HUES64 (cell line): ENCODE measurements around the gene DRAP1.

ENCODE experiments used
- H3K27ac ChIP-seq: 2 replicates; pipeline ENCODE4 v1.7.0; 2013; ENCODE audit warnings: low read depth, low read length, inconsistent platforms
- H3K27me3 ChIP-seq: 2 replicates; pipeline ENCODE4 v1.6.1; 2013; ENCODE audit warnings: mild to moderate bottlenecking, low read length; ENCODE audit not compliant: insufficient read depth
- H3K36me3 ChIP-seq: 2 replicates; pipeline ENCODE4 v1.6.1; 2013; ENCODE audit warnings: mild to moderate bottlenecking, low read length; ENCODE audit not compliant: insufficient read depth
- H3K4me1 ChIP-seq: 2 replicates; pipeline ENCODE4 v1.6.1; 2013; ENCODE audit warnings: mild to moderate bottlenecking, low read length, moderate library complexity; ENCODE audit not compliant: insufficient read depth
- H3K4me3 ChIP-seq: 2 replicates; pipeline ENCODE4 v1.5.1; 2013; ENCODE audit warnings: mild to moderate bottlenecking, low read length, moderate library complexity
- H3K9ac ChIP-seq: 2 replicates; pipeline ENCODE4 v1.6.1; 2013; ENCODE audit warnings: mild to moderate bottlenecking, low read depth, low read length
- H3K9me3 ChIP-seq: 2 replicates; pipeline ENCODE4 v1.6.1; 2013; ENCODE audit warnings: low read depth, low read length; ENCODE audit not compliant: insufficient read depth
- WGBS: fragments of 150-250, 120-280 bp; methylation state at CpG from one replicate; pipeline ENCODE4 v1.1.7; 2013; ENCODE audit warnings: missing lambda C conversion rate; 5-methylcytosine and 5-hydroxymethylcytosine counted together

Gene DRAP1

GRCh38 chr11:65880844-65881421, 38.3 kb upstream of the DRAP1 start:
- WGBS: 89% methylated on average over 7 of the region's 7 CpGs
- H3K27ac ChIP-seq: no peak overlapping the region
- peaks cover 35% of the 10 kb centered on the region for H3K36me3 ChIP-seq
- no peaks in the 10 kb centered on the region for H3K4me1 ChIP-seq
- no peak overlapping the region for H3K4me3 ChIP-seq
- no peak overlapping the region for H3K9ac ChIP-seq
- no peaks in the 10 kb centered on the region for H3K27me3 ChIP-seq
- H3K9me3 ChIP-seq: no peaks in the 10 kb centered on the region

- peaks cover 1% of the 10 kb centered on the region; the same call in 1 of the 2 replicates for H3K4me1 ChIP-seq
- no peak overlapping the region for H3K4me3 ChIP-seq
- H3K27ac ChIP-seq: no peak overlapping the region
- H3K9ac ChIP-seq: no peak overlapping the region
- no peaks in the 10 kb centered on the region for H3K9me3 ChIP-seq
- H3K27me3 ChIP-seq: no peaks in the 10 kb centered on the region
- WGBS: 96% methylated on average over 30 of the region's 30 CpGs
- peaks cover 45% of the 10 kb centered on the region for H3K36me3 ChIP-seq
Observed at GRCh38 chr11:65882120-65883057, 36.8 kb upstream of the DRAP1 start.

- WGBS: 92% methylated on average over 11 of the region's 13 CpGs
- no peak overlapping the region for H3K4me3 ChIP-seq
- H3K27me3 ChIP-seq: no peaks in the 10 kb centered on the region
- no peak overlapping the region for H3K9ac ChIP-seq
- H3K9me3 ChIP-seq: no peaks in the 10 kb centered on the region
- H3K36me3 ChIP-seq: peaks cover 45% of the 10 kb centered on the region
- H3K27ac ChIP-seq: no peak overlapping the region
- peaks cover 3% of the 10 kb centered on the region; the same call in 1 of the 2 replicates for H3K4me1 ChIP-seq
Observed at GRCh38 chr11:65883058-65883761, 36.0 kb upstream of the DRAP1 start.

- Histone ChIP-seq H3K9me3 (no peaks in the 10 kb centered on the region), H3K4me3 (no peak overlapping the region), H3K9ac (no peak overlapping the region), H3K36me3 (peaks cover 45% of the 10 kb centered on the region), H3K27ac (no peak overlapping the region), H3K4me1 (peaks cover 3% of the 10 kb centered on the region), H3K27me3 (peaks cover 1% of the 10 kb centered on the region; the same call in 1 of the 2 replicates)
- WGBS: 94% methylated on average over 28 of the region's 28 CpGs
Observed at GRCh38 chr11:65883786-65884715, 35.2 kb upstream of the DRAP1 start.

GRCh38 chr11:65884716-65885092, 34.5 kb upstream of the DRAP1 start:
- Histone ChIP-seq H3K27me3 (peaks cover 8% of the 10 kb centered on the region), H3K9me3 (no peaks in the 10 kb centered on the region), H3K4me1 (peaks cover 5% of the 10 kb centered on the region), H3K4me3 (no peak overlapping the region), H3K9ac (no peak overlapping the region), H3K36me3 (peaks cover 45% of the 10 kb centered on the region), H3K27ac (no peak overlapping the region)
- WGBS: 34% methylated on average over 9 of the region's 9 CpGs

- H3K4me1 ChIP-seq: peaks cover 10% of the 10 kb centered on the region
Observed at GRCh38 chr11:65885231-65885630, 34.0 kb upstream of the DRAP1 start.

GRCh38 chr11:65885808-65886536, 33.3 kb upstream of the DRAP1 start:
- peaks cover 45% of the 10 kb centered on the region for H3K36me3 ChIP-seq
- 96% methylated on average over 10 of the region's 12 CpGs for WGBS
- peaks cover 10% of the 10 kb centered on the region for H3K4me1 ChIP-seq
- no peak overlapping the region for H3K27ac ChIP-seq
- no peak overlapping the region for H3K9ac ChIP-seq
- H3K4me3 ChIP-seq: no peak overlapping the region
- no peaks in the 10 kb centered on the region for H3K9me3 ChIP-seq
- peaks cover 14% of the 10 kb centered on the region for H3K27me3 ChIP-seq

More at GRCh38 chr11:65885231-65885630, 34.0 kb upstream of the DRAP1 start:
- no peak overlapping the region for H3K4me3 ChIP-seq
- peaks cover 13% of the 10 kb centered on the region for H3K27me3 ChIP-seq
- H3K9ac ChIP-seq: no peak overlapping the region
- H3K9me3 ChIP-seq: no peaks in the 10 kb centered on the region
- no peak overlapping the region for H3K27ac ChIP-seq
- H3K36me3 ChIP-seq: peaks cover 45% of the 10 kb centered on the region
- 95% methylated on average over 7 of the region's 7 CpGs for WGBS

GRCh38 chr11:65886826-65887722, 32.2 kb upstream of the DRAP1 start:
- no peak overlapping the region for H3K27ac ChIP-seq

GRCh38 chr11:65887723-65888162, 31.5 kb upstream of the DRAP1 start:
- Histone ChIP-seq H3K9me3 (no peaks in the 10 kb centered on the region), H3K4me3 (peak overlapping the region; percentile 88), H3K4me1 (peaks cover 13% of the 10 kb centered on the region), H3K27ac (peak overlapping the region; percentile 70; the same call in 1 of the 2 replicates), H3K27me3 (peaks cover 14% of the 10 kb centered on the region), H3K36me3 (peaks cover 38% of the 10 kb centered on the region), H3K9ac (peak overlapping the region; percentile 70)
- WGBS: 5% methylated on average over 23 of the region's 23 CpGs

More at GRCh38 chr11:65886826-65887722, 32.2 kb upstream of the DRAP1 start:
- H3K9ac ChIP-seq: peak overlapping the region; percentile 70
- H3K36me3 ChIP-seq: peaks cover 44% of the 10 kb centered on the region
- H3K27me3 ChIP-seq: peaks cover 14% of the 10 kb centered on the region
- peaks cover 13% of the 10 kb centered on the region for H3K4me1 ChIP-seq
- H3K9me3 ChIP-seq: no peaks in the 10 kb centered on the region
- peak overlapping the region; percentile 88 for H3K4me3 ChIP-seq
- WGBS: 88% methylated on average over 14 of the region's 14 CpGs
